Activated CD8-positive, alpha-beta memory T cell treated with anti-CD3 and anti-CD28 coated beads for 4 hours (primary cell): ENCODE data around the gene MX2.
"Not testable (repeated sequence)": the region's sequence is repeated elsewhere in the genome, so short reads cannot be mapped to it uniquely, and the experiment has no call there.

Experiments used
- DNase-seq, 2 donors: peaks; one replicate each; pipeline ENCODE4 v3.0.0-alpha.2; 2020; ENCODE audit warnings: low read depth in 2 of 2

The MX2 gene

DNA sequence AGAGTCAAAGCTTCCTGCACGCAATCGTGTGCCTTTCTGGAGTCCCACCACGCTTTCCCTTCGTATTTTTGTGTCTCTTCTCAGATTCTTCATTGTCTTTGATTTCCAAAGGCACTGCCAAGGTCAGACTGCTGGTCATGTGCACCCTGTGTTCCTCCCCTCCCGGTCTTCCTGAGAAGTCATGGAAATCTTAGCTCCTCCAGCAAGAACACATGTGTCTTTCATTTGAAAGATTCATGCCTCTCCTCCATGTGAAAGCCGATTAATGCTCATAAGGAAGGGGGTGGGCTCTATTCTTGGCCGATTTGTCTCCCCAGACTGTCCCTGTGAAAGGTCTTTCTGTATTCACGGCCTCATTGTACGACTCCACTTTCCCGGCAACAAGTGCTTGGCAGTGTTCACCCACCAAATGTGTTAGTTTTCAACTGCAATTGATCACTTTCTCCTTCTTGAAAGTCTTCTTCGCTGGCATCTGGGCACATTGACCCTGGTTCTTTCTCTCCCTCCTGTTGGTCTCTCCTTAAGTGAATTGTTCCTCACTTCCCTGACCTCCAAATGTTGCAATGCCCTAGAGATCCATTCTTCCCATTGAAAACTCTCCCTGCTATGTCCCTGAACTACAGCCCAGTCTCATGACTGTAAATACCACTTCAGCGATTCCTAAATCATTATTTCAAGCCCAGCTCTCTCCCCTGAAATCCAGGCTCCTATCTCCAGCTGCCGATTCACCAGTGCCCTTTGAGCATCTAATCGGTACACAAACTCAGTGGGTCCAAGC lies 25.4 kb downstream of the MX2 start:
- DNase-seq: no peak

DNA sequence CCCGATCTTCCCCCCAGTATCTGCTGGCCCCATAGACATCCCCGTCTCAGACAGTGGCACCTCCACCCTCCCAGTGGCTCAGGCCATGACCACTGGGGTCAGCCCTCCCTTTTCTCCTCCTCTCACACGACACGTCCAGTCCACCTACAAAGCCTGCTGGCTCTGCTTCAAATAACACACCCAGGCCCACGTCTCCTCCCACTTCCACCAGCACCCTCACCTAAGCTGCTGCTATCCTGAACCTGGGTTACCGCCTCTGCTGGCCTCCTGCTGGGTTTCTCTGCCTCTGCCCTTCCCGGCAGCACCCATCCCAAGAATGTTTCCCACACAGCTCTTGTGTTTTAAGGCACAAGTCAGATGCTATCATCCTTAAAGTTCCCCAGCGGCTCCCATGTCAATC lies 26.0 kb downstream of the MX2 start:
- no peak for DNase-seq

DNA sequence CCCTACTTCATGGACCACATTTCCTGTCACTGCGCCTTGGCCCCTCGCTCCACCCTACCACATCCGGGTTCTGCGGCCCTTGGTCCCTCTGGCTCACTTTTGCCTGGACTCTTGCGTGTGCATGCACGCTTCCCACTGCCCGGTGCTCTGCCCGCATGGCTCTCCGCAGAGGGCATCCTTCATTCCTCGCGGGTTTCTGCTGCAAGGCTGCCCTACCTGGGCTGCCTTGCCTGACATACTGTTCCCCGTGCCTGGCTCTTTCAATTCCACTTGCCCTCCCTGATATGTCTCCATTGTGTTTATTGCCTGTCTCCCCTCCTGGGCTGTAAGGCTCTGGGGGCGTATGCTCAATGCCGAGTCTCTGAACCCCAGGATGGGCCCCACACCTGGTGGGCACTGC lies 26.4 kb downstream of the MX2 start:
- DNase-seq: no peak

DNA sequence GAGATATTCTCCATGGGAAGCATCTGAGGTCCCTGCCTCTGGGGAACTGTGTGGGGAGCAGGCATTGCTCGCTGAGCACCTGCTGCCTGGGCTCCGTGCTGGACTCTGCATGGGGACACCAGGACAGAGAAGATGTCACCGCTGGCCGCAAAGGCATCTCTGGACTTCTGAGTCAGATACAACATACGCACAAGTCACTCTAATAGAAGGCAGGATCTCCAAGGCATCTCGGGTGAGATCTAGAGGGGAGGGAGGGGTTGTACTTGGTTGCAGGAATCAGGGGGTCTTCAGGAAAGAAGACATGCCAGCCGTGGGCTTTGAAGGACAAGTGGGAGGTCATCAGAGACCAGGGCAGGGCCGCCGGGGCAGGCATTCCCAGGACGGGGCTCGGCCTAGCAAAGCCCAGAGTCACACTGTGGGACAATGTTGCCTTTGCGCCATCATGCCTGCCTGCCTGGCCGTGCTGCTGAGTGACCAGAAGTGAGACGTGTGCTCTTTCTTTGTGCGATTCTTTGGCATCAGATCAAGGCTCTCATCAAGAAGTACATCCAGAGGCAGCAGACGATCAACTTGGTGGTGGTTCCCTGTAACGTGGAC lies 28.3 kb downstream of the MX2 start:
- no peak for DNase-seq

DNA sequence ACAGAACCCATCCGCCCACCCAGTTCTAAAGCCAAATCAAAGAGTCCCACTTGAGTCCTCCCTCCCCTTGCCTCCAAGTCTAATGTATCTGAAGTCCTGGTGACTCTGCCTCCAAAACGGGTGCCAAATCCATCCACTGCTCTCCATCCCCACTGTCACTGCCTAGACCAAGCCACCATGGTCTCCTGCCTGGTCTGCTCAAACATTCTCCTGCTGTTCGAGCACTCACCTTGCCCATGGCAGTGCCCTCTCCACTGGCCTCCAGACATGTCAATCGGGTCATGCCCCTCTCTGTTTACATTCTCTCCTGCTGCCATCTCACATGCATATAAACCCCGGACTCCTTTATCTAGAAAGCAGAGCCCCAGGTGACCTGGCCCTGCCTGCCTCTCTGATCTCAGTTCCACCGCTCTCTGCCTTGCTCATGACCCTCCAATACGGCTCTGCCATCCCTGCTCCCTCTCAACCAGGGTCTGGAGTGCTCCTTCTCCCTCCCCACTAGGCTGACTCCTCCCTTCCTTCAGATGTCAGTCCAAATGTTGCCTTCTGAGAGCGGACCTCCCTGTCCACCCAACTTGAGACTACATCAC lies 32.1 kb downstream of the MX2 start:
- DNase-seq: no peak

DNA sequence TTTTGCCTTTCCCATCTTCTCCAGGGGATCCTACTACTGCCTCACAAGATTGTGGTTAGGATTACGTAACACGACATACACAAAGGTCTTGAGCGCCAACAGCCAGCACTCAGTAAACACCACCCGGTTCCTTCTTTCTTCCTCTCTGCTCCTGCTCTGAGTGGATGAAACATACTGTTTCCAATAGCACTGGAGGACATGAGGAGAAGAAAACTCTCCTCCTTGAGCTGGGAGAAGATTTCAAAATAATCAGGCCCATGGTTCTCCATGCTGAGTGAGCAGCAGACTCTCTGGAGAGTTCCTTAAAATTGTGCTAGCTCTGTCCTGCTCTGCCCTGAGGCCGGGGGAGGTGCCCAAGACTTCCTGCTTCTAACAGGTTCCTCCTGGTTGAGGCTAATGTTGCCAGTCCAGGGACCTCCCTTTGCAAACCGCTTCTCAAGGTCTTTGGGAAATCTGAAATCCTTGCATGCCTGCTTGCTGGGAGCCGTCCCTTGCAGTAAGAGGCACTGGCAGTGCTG lies 34.8 kb downstream of the MX2 start:
- no peak for DNase-seq

DNA sequence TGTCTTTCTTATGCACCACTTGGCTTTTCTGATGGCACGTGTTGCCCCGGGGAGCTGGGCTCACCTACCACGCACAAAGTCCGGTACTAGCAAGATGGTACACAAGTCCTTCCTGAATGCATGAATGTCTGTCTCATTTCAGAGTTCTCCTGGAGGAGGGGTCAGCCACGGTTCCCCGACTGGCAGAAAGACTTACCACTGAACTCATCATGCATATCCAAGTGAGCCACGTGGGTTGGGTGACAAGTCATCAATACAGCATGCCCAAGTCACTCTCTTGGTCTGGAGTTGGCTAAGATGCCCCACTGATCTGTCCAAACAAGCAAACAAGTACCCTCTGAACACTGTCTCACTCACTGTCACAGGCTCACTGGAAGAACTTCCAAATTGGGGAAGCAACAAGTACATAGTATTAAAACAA lies 35.7 kb downstream of the MX2 start:
- DNase-seq: no peak

DNA sequence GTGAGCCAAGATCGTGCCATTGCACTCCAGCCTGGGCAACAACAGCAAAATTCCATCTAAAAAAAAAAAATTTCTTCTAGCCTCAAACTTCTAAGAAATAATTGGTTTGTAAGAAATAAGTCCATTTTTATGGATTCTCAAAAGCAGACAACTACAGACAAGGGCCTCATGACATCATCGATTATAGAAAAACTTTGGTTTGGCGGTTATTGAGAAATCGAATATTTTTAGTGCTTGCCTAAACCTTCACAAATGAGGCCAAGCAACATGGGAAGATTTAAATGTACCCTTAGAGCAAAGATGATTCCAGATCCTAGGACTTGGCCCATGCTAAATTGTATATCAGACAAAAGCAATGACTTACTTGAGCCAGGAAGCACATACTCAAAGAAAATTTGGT lies 36.4 kb downstream of the MX2 start:
- DNase-seq: no peak

DNA sequence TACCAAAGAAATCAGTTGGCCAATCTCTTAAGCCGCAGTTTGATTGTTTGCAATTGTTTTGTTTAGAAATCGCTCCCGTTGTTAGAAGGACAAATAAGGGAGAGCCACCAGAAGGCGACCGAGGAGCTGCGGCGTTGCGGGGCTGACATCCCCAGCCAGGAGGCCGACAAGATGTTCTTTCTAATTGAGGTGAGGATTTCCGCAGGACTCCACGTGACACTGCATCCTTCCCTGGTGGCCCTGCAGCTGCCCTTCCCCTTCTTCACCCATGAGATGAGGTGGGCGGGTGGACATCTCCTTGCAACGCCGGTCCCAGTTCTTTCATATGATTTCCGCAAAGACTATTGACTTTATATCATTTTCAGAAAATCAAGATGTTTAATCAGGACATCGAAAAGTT lies 37.0 kb downstream of the MX2 start:
- DNase-seq: no peak

DNA sequence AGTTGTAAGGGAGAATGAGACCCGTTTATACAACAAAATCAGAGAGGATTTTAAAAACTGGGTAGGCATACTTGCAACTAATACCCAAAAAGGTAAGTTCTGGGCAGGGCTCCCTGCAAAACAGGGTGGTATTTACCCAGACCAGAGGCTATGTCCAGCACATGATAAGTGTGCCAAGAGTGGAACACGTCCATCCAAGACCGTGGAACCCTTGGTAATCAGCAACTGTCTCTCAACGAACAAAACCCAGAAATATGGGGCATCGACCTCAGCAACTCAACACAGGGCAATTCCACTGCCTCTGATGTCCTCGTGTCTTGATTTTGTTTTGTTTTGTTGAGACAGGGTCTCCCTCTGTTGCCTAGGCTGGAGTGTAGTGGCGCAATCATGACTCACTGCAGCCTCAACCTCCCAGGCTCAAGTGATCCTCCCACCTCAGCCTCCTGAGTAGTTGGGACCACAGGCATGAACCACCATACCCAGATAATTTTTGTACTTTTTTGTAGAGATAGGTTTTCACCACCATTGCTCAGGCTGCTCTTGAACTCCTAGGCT lies 37.5 kb downstream of the MX2 start:
- DNase-seq: no peak

DNA sequence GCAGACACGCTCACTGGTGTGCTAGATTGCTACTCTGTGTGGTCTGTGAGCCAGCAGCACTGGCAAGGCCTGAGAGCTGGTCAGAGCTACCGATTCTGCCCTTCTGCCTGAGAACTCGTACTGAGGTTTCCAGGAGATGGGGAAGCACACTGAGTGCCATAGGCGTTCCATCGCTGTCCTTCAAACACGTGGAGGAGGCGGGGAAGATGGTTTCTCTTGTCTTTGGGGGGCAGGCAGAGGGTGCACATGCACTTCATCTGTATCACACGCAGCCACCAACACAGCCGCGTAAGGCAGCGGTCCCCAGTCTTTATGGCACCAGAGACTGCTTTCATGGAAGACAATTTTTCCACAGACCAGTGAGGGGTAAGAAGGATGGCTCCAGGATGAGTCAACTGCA lies 40.4 kb downstream of the MX2 start:
- DNase-seq: no peak

DNA sequence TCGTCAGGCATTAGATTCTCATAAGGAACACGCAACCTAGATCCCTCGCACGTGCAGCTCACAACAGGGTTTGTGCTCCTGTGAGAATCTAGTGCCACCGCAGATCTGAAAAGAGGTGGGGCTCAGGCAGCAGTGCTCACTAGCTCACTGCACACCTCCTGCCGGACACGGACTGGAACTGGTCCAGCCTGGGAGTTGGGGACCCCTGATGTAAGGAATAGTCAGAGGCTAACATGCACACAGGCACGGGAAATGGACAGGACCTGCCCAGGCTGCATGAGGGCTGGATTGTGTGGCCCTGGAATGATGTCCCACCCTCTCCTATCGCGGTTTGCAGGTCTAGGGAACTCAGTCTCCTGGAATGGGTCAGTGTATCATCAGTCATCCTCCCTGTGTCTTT lies 41.0 kb downstream of the MX2 start:
- DNase-seq: no peak

DNA sequence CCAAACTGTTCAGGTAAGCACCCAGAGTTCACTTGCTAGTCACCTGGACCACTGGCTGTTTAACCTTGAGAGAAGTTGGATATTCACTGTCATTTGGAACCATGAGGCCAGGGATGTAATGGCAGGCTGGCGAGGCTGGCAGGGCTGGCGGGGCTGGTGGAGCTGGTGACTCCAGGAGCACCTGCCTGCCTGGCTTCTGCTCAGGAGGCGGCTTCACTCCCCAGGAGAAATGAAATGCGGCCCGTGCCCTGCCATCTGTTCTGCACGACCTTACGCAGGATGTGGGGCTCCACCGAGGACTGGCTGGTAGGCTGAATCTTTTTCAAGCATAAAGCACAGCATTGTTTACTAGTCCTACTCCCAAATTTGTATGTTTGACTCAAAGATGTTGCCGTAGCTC lies 41.5 kb downstream of the MX2 start:
- no peak for DNase-seq

DNA sequence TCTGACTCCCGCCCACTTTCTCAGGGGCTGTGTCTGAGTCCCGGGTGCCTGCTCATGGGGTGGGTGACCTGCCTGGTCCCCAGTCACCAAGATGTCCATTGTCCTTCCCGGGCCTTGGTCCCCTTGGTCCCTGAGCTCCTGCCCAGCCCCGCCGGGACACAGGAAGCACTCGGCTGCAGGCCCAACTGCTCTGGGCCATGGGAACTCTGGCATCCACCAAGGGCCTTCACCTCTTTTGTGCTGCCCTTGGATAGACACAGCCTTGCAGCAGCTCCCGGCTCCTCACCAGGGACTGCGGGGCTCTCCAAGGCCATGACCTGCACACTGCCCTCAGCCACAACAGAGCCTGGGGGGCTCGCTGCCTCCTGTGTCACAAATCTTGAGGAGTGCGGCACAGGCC lies 42.1 kb downstream of the MX2 start:
- DNase-seq: no peak

DNA sequence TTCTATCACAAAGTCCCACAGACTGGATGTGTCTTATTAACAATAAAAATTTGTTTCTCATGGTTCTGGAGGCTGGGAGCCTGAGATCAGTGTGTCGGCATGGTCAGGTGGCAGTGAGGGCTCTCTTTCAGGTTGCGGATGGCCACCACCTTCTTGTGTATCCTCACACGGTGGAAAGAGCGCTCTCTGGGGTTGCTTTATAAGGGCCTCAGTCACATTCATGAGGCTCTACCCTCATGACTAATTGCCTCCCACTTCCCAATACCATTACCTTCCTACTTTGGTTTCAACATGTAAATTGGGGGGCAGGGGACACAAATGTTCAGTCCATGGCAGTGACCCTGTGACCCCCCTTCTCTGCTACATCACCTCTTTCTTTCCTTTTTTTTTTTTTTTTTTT lies 43.5 kb downstream of the MX2 start:
- DNase-seq: no peak

DNA sequence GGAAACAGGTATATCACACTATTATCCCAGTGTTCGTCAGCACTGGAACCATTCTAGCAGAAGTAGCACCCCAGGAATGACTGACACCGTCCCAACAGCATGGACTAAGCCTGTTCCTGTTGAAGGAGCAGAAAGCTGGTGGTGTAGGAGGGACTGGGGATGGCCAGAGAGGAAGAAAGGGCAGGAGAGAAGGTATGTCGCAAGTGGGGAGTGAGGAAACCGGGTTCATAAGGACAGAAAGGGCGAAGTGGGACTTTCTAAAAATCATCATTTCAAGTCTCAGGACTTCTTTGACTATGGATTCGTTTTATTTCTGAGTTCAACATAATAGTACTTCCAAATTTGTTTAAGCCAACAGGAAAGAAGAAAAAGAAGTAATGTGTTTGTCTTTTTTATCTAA lies 44.5 kb downstream of the MX2 start:
- no peak for DNase-seq

DNA sequence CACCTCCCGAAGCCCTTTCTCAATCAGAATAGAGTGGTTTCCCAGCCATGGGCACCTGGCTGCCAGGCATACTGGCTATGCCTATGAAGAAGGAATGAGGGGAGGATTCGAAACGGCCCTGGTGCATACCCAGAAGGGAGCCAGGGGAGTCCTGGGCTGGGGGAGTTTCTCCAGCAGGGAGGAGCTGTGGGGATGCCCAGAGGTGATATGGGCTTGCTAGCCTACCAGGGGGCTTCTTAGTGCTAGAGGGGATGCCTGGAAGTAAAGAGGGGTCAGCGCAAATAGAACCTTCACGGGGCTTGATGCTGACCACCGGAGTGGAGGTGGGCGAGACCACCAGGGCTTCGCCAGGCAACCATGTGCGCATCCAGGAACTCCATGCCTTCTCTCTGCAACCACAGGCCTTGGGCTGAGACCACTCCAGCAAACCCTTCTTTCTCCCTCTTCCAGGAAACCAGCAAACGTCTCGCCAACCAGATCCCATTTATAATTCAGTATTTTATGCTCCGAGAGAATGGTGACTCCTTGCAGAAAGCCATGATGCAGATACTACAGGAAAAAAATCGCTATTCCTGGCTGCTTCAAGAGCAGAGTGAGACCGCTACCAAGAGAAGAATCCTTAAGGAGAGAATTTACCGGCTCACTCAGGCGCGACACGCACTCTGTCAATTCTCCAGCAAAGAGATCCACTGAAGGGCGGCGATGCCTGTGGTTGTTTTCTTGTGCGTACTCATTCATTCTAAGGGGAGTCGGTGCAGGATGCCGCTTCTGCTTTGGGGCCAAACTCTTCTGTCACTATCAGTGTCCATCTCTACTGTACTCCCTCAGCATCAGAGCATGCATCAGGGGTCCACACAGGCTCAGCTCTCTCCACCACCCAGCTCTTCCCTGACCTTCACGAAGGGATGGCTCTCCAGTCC lies 46.0 kb downstream of the MX2 start:
- no peak for DNase-seq

DNA sequence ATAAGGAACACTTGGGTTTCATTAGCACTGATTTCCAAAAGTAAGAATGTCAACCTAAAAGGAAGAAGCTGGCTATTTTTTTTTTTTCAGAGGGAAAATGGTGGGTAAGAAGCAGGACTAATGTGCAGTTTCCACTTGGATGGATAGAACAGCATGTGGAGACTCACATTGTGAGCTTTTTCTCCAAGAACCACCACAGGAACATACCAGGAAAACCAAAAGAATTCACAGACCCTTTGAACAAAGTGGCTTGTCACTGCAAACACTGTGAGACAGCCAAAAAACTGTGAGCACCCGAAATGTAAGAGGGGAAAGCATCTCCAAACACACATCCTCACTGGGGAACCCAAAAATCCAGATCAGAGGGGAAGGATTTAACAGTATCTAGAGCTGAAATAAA lies 48.5 kb downstream of the MX2 start:
- no peak for DNase-seq

DNA sequence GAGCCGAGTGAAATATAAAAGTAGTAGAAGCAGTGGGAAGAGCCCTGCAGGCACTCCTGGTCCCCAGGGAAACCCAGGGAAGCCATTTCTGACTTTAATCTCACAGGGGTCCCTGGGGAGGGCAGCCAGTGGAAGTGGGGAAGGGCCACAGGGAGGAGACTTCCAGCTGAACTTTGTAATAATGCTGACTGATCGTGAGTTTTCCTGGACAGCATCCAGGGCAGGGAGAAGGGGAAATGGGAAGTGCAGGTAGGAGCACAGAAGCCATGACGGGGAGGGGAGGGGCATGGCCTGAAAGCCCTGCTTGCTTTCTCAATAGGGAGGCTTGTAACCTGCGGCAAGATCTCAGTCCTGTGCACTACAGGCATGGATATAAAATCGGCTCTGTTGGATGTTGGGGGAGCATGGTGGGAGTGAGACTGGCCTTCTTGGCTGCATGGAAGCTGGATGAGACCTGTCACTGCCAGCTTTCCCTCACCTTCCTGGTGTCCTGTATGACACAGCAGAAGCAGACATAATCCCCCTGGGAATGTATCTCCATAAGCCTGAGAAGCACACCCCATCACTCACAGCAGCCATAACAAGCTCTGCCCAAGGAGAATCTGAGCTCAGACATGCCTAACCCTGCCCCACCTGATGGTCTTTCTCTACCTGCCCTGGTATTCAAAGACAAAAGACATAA lies 49.1 kb downstream of the MX2 start:
- DNase-seq: no peak

DNA sequence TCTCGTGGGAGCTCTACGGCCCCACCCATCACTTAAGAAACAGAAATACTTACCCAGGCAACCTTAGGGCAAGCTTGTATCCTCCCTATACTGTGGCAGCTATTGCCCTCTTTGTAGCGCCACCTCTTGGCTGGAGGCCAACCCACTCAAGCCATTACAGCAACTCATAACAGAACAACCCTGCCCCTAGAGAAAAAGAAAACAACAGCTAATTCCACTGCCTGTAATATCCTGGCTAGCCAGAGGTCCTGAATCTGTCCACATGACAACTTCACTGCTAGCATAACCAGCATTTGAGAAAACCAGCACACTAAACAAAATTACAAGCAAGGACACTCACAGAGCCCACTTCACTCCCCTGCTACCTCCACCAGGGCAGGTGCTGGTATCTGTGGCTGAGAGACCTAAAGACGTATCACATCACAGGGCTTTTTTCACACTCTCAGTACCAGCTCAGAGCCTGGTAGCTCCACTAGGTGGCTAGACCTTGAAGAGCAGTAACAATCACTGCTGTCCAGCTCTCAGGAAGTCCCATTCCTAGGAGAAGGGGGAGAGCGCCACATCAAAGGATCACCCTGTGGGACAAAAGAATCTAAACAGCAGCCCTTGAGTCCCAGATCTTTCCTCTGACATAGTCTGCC lies 49.7 kb downstream of the MX2 start:
- DNase-seq: no peak

DNA sequence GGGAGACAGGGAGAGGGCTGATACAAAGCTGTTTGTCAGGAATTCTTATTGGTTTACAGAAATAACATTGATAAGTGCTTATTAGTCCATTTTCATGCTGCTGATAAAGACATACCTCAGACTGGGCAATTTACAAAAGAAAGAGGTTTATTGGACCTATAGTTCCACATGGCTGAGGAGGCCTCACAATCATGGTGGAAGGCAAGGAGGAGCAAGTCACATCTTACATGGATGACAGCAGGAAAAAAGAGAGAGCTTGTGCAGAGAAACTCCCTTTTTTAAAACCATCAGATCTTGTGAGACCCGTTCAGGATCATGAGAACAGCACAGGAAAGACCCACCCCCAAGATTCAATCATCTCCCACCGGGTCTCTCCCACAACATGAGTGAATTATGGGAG lies 55.7 kb downstream of the MX2 start:
- not testable (repeated sequence) for DNase-seq
